C4-2B (cell line): Measurements from ENCODE around the gene NEAT1.

Experiments
- CTCF ChIP-seq: fragments of 450-650 bp; conservative IDR thresholded peaks from 2 replicates; pipeline ENCODE4 v1.5.1; 2017; ENCODE audit warnings: mild to moderate bottlenecking
- ZFX ChIP-seq: fragments of 450-650 bp; IDR thresholded peaks from 2 replicates; pipeline ENCODE4 v1.6.1; 2017

DNA sequence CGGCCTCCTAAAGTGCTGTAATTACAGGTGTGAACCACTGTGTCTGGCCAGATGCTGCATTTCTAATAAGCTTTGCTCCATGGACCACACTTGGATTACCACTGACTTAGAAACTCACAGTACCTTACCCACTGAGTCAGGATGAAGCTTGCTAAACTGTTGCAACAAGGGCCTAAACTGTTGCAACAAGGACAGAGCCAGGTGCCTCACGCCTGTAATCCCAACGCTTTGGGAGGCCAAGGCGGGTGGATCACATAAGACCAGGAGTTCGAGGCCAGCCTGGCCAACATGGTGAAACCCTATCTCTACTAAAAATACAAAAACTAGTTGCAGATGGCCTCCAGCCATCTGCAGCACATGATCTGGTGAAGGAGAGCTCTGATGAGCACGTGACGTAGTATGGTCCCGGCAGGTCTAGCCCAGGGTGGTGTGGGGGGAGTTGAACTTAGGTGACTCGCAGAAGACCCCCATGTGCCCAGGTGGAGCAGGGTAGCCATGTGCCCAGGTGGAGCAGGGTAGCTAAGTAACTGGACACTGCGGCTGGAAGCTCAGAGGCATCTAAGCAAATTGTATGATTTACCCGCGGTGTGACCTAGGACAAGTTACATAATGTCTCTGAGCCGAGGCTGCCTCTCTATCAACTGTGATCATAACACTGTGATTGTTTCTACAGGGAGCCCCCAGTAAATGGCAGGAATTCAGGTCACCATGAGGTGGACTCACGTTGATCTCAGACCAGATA lies 48.6 kb upstream of the NEAT1 start:
- TF ChIP-seq CTCF (no peak), ZFX (no peak)
